NCI-H226 (cell line): ENCODE results near the gene AKT3.

Experiments
- DNase-seq: peaks from one replicate; pipeline ENCODE4 v3.0.0-alpha.2; 2015

Gene AKT3

DNA sequence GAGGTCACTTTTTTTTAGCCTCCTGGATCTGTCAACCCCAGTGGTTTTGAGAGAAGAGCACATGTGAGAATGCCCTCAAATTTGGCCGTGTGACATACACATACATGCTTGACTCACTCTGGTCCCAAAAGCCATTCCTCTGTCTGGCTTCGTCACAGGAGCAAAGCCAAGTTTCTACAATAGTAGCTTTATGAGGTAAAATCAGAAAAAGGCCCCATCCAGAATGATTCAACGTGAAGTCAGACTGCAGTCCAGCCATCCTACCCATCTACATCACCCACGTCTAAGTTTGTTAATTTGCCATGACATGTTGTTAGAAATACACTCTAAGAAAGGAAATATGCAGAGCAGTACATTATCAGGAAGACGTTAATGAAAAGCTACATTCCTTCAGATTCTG lies 349.0 kb downstream of the AKT3 start:
- DNase-seq = no peak

DNA sequence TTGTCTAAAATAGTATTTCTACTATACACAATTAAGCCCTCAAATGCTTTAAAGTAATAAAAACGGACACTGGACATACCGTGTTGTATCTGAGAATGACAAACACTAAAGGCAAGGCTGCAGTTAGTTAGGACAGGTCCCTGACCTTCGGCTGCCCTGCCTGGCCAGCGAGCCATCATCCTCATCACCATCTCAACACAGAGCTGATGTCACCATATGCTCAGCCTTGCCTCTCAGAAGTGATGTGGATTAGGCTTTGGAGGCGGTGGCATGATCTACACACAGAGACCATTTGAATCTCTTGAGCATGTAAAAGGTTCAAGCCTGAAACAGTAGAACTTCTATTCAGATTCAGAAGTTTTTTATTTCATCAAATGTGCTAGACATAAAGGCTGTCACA lies 349.5 kb downstream of the AKT3 start:
- DNase-seq = no peak

DNA sequence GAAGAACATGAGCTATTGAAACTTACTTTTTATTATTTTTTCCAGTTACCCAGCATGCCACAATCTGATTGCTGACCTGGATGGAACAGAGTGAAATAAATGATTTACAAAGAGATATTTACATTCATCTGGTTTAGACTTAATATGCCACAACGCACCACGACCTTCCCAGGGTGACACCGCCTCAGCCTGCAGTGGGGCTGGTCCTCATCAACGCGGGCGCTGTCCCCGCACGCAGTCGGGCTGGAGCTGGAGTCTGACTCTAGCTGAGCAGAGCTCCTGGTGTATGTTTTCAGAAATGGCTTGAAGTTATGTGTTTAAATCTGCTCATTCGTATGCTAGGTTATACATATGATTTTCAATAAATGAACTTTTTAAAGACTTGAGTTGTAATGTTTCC lies 350.3 kb downstream of the AKT3 start:
- DNase-seq = no peak

DNA sequence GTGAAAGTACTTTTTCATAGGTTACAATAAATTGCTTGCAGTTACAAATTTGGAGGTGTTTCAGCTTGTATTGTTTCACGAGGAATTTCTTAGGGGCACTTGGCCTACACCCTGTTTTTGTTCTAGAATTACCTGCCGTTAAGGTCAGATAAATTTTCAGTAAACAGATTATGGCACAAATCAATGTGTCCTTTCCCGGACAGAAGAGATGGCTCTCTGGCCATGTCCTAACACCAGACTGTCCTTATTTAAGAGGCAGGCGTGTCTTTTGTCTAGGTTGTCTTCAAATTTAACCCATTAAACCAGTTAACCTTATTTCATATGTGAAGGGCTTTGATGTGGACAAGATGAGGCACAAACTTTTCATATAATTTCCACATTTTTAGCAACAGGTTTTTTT lies 350.8 kb downstream of the AKT3 start:
- no peak for DNase-seq

DNA sequence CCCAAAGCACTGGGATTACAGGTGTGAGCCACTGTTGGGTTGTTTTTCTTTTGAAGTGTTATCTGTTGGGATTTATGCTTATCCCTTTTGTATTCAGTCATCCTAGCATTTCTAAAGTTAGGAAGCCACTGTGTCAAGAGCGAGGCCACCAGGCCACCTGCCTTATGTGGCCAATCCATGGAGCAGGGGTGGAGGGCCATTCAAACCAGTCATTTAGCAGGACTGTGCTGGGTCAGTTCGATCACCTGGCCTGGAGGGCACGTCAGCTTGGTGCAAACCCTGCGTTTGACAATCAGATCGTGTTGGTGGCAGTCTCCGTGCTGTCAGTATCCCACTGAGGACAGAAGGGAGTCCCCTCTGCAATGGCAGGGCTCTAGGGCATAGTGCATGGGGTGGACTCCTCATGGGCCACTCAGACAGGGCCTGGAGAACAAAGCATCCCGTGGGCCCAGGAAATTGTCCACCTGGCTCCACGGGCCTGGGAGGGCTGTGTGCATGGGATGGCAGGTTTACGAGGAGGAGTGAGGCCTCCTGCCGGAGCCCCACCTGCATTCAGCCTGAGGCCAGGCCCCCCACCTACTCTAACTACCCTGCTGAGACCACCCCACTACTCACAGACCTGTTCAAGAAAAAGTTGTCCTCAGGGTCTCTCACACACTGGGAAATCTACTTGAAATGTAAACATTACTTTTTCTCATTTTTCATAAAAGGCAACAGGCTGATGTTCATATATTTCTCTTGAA lies 351.9 kb downstream of the AKT3 start:
- DNase-seq = no peak

DNA sequence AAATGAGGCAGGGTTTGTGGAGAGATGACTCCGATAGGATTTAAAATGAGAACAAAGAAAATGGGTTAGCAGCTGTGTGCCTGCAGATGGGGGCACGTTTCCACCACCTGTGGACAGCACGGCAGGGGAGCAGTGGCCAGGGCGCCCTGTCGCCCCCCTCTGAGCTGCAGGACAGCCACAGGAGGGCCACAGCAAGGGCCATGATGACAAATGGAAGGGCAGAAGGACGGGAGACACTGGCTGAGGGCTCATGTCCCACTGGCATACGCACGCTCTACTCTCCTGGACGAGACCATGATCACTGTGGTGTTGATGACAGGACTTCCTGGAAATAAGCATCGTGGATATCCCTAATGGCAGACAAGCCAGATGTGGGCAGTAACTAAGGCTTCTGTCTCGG lies 353.2 kb downstream of the AKT3 start:
- no peak for DNase-seq

DNA sequence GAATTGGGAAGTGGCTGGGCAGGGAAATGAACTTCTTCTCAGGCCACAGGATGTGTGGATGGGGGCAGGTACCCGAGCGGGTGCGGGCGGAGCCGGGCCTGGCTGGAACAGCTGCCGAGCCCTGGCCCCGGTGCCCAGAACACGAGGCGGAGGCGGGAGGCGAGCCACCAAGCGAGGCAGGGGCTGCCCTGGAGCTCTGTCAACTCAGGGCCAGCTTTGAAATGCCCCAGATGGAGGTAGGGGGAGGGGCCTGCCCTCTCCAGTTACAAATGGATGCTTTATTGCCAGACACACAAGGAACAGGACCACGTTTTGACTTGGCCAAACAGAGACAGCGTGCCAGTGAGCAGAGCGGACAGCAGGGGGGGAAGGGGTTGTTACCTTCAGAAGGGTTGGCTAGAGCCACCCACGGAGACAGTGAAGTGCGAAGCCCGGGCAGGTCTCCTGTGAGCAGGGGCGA lies 353.8 kb downstream of the AKT3 start:
- DNase-seq = no peak

DNA sequence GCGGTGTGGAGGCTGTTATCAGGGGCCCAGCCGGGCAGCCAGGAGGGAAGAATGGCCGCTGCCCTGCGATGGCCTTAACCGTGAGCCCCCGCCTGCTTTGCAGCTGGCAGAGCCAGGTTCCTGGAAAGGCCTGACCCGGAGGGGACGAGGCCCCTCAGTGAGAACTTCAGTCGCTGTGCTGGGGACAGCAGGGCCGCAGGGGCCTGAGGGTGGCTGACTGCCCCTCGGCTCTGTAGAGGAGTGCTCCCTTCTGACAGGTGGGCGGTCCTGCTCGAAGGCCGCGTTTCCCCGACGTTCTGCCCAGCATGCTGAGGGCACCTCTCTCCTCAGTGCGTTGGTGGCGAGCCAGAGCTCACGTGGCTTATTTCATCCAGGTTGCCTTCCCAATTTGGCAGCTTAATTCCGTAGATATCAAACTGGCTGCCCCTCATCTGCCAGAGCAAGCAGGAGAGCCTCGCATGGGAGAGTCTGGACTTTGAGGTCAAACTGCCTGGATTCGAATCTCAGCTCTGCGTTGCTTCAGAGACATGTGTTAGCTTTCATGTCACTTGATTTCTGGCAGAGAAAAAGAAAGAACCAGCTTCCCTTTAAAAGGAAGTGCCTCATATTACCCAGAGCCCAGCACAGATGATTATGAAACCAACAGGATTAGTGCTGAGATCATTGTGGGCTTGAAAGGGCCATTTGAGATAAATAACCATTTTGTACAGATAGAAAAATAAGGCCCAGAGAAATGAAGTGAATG lies 354.4 kb downstream of the AKT3 start:
- peak; percentile 19 for DNase-seq

DNA sequence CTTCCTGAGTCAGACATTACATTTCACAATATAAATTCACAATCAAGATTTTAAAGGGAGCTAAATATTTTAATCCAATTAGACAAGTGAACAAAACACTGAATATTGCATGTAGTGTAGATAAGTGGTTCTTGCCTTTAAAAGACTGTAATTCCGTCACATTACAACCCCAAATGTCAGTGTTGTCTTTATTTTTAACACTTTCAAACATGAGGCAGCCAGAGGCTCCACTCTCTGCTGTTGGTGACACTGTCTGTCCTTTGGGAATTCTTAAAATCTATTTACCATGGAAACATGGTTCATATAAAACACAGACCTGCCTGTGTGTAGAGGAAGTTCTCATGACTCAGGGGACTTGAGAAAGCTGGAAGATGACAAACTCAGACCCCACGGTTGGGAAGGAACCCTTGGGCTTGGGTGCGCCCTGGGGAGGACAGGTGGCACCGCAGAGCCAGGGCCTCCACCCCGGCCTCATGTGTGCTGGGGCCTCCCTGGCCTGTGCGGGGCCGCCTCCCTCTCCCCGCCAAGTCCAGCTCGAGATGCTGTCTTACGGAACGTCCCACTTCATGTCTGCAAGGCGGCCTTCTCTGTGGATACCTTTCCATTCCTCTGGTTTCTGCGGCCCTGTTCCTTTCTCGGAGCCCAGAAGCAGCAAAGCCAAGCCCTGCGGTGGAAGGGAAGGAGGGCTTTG lies 355.2 kb downstream of the AKT3 start:
- DNase-seq = no peak

DNA sequence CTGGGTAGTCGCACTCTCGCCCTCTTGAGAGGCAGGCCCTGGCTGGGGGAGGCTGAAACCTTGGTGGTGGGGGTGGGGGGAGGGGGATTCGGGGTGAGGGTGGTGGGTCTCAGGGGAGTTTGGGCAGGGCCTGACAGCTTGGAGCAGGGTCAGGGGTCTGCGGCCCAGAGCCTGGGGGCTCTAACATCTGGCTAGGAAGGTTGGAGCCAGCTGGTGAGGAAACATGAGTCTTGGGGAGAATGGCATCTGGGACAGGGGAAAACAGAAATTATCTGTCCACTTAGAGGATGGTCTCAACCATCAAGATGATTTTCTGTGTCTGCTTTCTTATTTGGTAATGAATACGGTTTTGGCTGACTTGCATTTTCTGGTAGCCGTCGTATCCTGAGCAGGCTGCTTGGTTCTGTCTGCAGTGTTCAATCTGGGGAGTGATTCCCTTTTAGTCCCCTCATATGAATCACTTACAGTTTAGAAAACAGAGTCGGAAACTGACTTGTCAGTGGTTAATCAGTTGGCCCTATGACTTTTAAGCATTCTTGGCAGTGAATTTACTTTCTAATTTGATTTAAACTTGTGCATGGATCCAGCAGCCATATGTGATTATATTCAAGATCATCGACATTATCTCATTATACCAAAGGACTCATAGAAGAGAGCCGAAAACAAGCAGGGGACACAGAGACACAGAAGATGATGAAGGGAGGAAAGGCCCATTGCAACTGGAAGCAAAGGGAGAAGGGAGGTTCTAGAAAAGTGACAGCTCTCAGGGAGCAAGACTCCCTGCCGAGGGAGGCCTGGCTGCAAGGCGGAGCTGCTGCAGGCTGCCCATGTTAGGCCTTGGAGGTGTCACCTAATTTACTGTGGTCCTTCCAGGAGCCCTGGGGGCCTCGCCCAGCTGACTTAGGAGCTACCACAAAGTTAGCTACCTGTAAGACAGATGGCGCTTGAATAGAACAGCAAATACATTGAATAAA lies 356.6 kb downstream of the AKT3 start:
- DNase-seq = no peak

DNA sequence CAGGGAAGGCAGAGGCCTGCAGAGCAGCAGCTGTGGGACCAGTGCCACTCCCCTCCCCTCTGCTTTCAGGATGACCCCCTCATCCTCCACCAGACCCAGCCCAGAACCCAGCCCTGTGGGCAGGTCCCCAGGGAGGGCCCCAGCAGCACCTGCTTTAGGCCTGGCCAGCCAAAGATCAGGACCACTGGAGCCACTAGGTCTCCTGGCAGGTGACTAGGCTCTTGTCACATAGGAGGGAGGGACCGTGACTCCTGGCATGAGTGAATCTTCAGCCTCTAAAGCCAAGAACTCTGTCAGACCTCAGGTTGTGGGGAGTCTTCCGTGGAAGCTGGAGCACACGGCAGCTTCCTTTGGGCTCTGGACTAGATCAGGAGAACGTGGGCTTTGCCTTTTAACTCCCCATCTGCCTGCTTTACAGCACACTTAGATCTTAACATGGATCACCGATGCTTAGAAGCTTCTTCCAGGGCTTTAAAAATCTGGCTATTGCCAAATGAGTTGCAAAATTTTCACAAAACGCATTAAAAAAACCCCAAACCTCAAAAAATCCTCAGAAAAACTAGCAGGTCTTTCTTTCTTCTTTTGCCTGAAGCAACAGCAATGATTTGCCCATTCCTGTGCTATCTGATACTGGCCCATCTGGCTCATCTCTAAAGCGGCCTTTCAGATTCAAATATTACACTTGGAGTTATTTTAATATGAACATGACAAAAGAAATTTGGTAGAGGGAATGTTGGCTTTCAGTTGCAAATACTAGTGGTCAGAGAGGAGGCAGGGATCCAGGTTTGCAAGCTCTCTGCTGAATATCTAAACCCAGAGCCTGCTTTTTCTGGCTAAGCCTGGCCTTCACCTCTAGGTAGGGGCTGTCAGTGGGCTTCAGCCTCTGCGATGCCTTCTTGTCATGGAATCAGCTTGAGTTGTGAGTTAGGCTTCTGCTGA lies 359.0 kb downstream of the AKT3 start:
- DNase-seq = no peak

DNA sequence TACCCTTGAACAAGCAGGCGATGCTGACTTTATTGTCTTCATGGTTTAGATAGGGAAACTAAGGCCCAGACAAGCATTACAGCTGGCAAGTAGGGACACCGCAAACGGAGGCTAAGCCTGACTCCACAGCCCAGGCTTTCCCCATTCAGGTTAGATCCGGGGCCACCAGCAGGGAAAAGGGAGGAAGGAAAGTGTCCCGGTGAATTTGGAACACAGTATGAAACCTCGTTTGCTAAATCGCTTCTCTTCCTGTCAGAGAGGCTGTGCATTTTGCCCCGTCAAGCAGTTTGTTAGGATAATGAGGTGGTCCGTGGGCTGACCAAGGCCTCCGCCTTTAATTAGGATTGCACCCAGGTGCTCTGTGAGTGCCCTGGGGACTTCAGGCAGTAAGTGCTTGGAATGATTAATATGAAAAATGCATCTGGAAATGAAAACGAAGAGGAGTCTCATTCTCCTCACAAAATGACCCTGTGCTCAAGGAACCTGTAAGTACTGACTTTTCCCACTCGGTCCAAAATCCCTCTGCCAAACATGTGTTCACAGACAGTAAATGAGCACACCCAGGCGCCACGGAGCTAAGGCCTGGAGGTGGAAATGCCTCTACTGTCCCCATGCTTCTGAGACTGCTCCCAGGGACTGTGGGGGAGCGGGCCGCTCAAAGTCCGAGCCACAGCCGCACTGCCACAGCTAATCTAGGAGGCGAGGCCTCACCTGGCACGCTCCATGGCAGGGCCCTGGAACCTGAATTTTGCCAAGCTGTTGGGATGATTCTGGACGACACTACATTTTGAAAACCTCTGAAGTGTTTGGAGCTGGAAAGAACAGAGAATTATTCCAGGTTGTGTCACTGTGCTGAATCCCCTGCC lies 360.1 kb downstream of the AKT3 start:
- DNase-seq = no peak

DNA sequence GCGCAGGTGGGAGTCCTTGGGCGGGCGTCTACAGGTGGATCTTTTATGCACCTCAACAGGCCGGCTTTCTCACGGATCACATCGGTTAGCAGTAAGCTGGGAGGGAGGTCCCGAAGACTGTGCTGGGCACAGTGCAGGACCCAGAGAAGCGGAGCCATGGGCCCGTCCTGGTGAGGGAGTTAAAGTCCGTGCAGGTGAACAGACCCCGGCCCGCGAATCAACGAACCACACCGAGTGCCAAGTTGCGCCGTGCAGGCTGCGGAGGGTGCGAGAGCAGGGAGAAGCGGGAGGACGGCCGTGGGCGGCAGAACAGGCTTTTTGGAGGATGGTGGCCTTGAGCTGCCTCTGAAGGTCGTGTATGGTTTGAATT lies 360.9 kb downstream of the AKT3 start:
- no peak for DNase-seq

DNA sequence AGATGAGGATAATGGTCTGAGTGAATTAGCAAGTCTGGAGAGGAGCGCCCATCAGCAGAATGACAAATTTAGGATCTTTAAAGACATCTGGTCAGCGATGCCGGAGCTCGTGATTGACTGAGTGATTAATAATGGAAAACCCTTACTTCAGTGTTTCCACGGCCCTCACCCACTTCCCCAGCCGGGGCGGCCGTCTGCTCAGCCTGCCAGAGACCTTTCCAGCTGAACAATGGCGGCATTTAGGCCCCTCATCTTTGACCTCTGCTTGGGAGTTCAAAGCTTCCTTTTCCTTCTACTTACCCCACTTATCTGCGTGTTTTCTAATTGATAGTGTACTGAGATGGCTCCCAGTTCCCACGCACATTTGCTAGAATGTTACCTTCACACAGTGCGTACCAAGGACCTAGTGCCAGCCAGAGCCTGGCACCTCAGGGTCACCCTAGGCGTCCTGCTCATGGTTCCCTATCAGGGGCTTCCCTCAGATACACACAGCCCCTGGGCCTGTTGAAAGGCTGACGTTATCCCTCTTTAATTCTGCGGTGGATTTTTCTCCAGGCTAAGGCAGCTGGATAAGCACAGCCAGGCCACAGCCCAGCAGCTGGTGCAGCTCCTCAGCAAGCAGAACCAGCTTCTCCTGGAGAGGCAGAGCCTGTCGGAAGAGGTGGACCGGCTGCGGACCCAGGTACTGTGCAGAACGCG lies 361.4 kb downstream of the AKT3 start:
- no peak for DNase-seq

DNA sequence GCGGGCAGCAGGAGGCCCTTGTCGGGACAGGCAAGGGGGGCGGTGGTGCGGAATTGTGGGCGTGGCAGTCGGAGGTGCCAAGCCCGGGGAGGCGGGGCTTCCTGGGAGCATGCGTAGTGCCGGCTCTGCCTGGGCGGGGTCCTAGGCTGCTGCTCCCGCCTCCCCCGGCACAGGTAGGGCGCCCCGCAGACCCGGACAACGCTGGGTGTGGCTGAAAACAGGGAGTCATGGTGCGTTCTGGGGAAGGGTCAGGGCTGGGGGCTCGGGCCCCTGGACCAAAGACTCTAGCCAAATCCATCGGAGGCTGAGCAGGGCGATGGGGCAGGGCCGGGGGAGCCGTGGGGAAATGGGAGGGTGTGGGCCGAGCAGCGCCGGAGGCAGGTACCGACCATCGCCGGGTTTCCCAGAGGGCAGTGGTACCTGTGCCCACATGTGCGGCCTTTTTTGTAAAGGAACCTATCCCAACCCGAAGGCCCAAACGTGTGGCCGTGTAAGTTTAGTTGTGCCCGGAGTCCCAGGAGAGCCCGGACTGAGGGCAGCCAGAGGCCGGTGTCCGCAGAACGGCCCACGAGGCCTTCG lies 362.3 kb downstream of the AKT3 start:
- no peak for DNase-seq

DNA sequence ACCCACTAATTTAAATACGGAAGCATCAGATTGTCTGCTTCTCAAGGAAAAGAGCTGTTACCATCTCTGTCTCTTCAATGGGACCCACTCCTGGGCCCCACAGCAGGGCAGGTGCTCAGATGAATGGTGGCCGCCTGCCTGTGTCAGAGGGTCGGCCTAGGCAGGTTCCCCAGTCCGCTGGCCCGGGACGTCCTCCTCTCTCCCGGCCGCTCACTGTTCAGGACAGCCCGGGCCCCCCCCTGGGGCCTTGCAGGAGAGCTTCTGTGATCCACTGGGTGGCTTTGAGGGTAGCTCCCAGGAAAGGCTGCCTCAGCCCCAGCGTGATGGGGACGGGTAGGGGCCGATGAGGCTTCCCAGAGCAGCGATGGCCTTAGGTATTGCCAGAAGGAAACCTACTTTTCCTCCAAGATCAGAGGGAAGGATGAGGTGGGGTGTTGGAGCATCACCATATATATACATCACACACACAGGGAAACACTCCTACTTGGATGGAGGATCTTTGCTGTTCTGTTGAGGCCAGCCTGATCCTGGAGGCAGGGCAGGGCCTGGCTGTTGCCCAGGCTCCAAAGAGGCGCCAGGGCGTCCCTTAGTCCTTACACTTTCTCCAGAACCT lies 362.9 kb downstream of the AKT3 start:
- DNase-seq = no peak

DNA sequence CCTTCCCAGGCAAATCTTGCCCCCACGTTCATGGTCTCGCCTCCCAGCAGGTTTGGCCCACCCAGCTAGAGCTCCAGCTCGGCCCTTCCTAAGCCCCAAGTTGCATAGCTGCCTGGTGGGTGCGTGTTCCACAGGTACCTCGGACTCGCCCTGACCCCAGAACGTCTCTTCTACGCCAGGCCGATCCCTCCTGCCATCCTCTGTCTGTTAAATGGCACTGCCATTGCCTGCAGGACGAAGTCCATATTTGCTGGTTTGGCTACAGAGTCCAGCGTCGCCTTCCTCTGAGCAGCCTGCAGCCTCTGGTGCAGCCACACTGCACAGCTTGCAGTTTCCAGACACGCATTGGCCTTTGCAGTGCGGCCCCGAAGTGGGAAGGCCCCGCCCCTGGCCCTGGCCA lies 366.1 kb downstream of the AKT3 start:
- no peak for DNase-seq

DNA sequence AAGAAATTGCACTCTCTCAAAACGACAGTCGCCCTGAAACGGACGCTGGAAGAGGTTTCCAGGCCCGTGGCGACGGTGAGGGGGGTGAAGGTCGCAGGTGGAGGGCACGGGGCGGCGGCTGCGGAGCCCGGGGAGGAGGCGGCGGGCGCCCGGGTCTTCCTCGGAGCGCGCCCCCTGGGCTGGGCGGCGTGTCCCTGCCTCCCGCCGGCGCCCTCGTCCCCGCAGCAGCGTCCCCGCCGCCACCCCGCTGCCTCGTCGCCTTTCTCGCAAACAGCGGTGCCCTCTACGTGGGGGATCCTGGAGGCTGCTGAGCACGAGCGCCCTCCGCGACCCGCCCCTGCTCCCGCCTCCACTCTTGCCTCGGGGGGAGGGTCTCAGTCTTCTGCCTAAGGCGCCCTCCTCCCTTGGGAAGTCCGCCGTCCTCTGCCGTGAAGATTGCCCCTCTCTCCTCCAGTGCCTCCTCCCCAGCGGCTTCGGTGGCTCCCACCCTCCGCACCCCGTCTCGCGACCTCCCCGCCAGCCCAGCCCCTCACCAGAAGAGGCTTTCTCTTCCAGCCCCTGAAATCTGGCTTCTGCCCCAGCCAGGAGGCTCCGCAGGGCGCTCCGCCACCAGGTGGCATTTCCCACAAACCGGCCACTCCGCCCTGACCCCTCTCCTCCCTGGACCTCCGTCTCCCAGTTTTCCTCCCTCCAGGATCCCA lies 366.8 kb downstream of the AKT3 start:
- no peak for DNase-seq
